GM20431 (cell line): ENCODE results near the gene HOXC4.

ENCODE experiments used
- in situ Hi-C: fragments of 300-500 bp; cut with MseI, MboI; formaldehyde crosslinking; loops from one replicate; pipeline ENCODE4 v1.15.0; 2020; ENCODE audit warnings: low sequenced_read_pairs; ENCODE audit not compliant: unreplicated experiment

HOXC4 gene

GRCh38 chr12:54025499-54026405 lies 27.9 kb upstream of the HOXC4 start:
- in situ Hi-C loops, result no loop called here

DNA sequence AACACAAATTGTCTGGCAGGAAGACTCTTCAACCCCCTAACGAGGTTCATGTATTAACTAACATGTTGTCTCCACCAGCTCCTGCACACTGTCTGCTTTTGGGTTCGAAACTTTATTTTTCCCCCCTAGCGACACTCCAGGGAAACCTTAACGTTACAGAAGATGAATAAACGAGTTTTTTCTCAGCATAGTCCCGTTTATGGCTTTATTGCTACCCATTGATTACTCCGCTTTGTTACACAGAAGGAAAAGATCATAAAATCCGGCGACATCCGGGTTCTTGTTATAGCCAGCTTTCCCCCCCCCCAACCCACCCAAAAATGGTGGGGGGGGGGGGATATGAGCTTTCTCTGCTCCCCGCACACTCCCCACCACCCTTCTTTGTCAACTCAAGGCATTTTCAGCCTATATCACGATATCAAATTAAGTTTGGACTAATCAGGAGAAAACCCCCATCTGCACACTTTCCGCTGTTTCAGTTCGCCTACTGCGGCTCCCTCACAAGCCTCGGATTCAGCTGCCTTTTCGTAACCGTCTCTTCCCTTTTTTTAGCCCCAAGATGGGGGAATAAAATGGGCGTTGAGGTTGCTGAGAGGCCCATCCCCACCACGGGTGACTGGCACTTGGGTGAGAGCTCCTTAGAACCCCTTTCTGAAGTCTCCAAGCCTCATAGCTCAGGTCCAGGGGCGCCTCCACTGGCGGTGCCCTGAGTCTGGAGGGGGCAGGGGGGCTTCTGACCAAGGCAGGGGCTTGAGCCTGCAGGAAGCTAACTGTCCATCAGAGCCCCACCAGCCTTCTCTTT lies 26.8 kb upstream of the HOXC4 start:
- in situ Hi-C loops, result no loop called here

DNA sequence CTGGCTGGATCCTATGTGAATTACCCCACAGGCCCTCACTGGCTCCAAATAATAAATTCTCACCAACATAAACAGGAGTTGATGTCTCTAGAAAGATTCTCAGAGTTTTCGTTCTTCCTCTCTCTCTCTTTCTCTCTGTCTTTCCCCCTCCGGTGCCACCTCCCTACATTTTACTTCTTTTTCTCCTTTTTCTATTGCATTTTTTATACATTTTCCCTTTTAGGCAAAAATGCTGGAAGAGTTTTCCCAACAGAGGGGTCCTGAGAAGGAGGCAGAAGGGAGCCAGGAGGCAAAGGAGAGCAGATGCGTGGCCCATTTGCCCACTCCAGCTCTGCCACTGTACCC lies 26.2 kb upstream of the HOXC4 start:
- in situ Hi-C loops, result no loop called here

DNA sequence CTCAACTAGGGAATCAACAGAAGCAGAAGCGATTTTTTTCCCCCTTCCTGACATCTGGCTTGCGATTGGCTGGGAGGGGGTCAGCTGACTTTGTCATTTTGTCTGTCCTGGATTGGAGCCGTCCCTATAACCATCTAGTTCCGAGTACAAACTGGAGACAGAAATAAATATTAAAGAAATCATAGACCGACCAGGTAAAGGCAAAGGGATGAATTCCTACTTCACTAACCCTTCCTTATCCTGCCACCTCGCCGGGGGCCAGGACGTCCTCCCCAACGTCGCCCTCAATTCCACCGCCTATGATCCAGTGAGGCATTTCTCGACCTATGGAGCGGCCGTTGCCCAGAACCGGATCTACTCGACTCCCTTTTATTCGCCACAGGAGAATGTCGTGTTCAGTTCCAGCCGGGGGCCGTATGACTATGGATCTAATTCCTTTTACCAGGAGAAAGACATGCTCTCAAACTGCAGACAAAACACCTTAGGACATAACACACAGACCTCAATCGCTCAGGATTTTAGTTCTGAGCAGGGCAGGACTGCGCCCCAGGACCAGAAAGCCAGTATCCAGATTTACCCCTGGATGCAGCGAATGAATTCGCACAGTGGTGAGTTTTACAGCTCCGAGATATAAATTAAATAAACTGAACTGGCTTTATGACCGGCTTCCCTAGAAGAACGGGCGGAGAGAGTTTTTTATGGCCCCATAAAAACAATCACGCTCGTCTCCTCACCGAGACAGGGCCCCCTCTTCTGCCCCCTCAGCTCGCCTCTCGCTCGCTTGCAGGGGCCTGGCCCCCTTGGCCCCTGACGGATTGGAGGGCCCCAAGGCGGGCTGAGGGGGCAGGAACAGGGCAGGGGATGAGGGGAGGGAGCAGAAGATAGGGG lies 25.1 kb upstream of the HOXC4 start, which contains the start of gene HOXC6:
Gene HOXC6, plus strand, starts transcription at position 127 of the 888 bp plus-strand sequence. Its CDS starts 82 bp downstream, at position 209.
- in situ Hi-C loops, result no loop called here

GRCh38 chr12:54029529-54030441 lies 23.9 kb upstream of the HOXC4 start:
- in situ Hi-C loops, result loop anchor here (10.0 kb wide), 1 partner anchor 165 kb away; no protein-coding TSS in a partner anchor

DNA sequence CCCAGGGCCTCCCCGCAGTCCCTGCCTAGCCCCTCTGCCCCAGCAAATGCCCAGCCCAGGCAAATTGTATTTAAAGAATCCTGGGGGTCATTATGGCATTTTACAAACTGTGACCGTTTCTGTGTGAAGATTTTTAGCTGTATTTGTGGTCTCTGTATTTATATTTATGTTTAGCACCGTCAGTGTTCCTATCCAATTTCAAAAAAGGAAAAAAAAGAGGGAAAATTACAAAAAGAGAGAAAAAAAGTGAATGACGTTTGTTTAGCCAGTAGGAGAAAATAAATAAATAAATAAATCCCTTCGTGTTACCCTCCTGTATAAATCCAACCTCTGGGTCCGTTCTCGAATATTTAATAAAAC lies 23.2 kb upstream of the HOXC4 start:
- in situ Hi-C loops, result loop anchor here (10.0 kb wide), 1 partner anchor 164 kb away; no protein-coding TSS in a partner anchor

DNA sequence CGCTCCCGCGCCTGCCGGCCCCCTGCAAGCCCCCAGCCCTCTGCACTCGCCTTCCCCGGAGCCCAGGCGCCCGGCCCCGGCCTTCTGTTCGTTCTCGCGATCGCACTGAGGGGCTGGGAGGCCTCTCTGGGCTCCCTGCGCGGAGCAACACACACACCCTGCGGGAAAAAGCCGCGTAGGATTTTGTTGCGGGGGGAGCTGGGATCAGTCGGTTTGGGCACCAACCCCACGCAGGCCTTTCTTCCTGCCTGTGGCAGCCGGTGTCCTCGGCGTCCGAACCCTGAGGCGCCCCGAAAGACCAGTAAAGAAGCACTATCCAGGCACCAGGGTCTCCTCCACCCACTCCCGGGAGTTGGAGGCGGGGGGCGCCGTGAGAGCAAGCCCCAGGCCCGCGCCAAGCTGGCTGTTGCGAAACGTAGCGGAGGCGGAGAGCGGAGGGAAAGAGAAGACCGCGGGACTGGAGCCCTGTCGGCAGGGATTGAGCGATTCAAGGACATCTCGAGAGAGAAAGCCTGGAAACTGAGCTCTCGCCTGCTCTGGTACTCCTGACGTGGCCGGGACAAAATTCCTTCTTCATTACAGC lies 22.7 kb upstream of the HOXC4 start:
- in situ Hi-C loops, result loop anchor here (10.0 kb wide), 1 partner anchor 164 kb away; no protein-coding TSS in a partner anchor

- in situ Hi-C loops, result loop anchor here (10.0 kb wide), 1 partner anchor 163 kb away; no protein-coding TSS in a partner anchor
Measured at GRCh38 chr12:54031480-54031879, 22.2 kb upstream of the HOXC4 start.

DNA sequence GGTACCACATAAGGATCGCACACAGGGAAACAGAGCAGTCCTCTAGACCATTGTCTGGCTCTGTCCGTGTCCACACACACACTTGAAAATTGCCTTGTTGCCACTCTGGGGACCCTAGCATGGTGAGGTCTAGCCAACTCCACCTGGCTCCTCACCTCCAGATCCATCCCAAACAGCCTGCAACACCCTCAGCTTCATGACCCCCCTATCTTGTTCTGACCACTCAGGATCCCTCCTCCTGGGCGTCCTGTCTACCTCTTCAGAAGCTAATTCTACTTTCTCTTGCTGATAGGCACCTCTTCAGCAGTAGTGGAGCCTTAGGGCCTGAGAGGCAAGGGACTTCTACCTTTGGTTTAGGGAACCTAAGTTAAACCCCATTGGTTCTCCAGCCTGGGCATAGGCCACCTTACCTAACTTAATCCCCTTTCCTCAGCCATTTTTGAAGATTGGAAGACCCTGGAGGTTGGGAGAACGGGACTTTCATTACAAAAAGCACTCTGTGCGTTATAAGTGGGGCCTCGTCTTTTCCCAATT lies 21.5 kb upstream of the HOXC4 start:
- in situ Hi-C loops, result loop anchor here (10.0 kb wide), 1 partner anchor 163 kb away; no protein-coding TSS in a partner anchor

DNA sequence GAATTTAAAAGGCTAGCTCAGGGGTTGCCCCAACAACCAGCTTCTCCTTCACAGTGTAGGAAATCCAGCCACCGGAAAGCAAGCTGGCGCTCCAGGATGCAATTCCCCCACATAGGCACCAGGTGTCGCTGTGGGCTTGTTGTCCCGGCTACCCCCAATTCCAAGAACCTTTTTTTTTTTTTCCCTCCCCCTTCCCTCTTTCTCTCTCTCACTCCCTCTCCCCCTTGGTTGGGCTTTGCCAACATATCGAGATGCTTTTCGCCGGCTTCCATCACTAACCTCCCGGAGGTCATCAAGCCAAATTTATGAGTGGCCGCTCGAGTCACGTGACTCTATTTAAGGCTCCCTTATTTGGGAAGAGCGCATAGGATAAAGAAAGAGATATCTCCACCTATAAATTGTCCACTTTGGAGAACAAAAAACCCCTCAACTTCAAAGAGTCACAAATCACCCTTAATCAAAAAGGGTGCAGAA lies 21.0 kb upstream of the HOXC4 start, which contains the start of gene HOXC5:
Gene HOXC5, plus strand, starts transcription at position 424 of the 474 bp plus-strand sequence. CDS start 73 bp downstream, outside the sequence.
- in situ Hi-C loops, result loop anchor here (10.0 kb wide), 1 partner anchor 162 kb away; no protein-coding TSS in a partner anchor

GRCh38 chr12:54033106-54033979 lies 20.3 kb upstream of the HOXC4 start:
- in situ Hi-C loops, result loop anchor here (10.0 kb wide), 1 partner anchor 161 kb away; no protein-coding TSS in a partner anchor

GRCh38 chr12:54033980-54034784 lies 19.5 kb upstream of the HOXC4 start:
- in situ Hi-C loops, result loop anchor here (10.0 kb wide), 1 partner anchor 161 kb away; no protein-coding TSS in a partner anchor

GRCh38 chr12:54034785-54035310 lies 18.8 kb upstream of the HOXC4 start:
- in situ Hi-C loops, result loop anchor here (10.0 kb wide), 1 partner anchor 160 kb away; no protein-coding TSS in a partner anchor

GRCh38 chr12:54035568-54036264 lies 17.9 kb upstream of the HOXC4 start:
- in situ Hi-C loops, result loop anchor here (10.0 kb wide), 1 partner anchor 159 kb away; no protein-coding TSS in a partner anchor
